Mesenchymal stem cell (in vitro differentiated cells and primary cell): ENCODE results near the gene WWOX.

Experiments
- DNase-seq: peaks from one replicate; pipeline ENCODE4 v3.0.0-alpha.2; 2013
- H2AFZ ChIP-seq: one replicate; pipeline ENCODE4 v1.6.1; 2013; ENCODE audit warnings: low read depth, mild to moderate bottlenecking, control low read depth, inconsistent platforms, low read length, moderate library complexity
- H2AK5ac ChIP-seq: 2 replicates; pipeline ENCODE4 v1.6.1; 2013; ENCODE audit warnings: low read length, moderate library complexity, mild to moderate bottlenecking, inconsistent platforms; ENCODE audit not compliant: severe bottlenecking
- H2BK120ac ChIP-seq: one replicate; pipeline ENCODE4 v1.6.1; 2013; ENCODE audit warnings: low read depth, mild to moderate bottlenecking, inconsistent platforms, low read length, moderate library complexity
- H2BK12ac ChIP-seq, 2 experiments: one replicate each; pipeline ENCODE4 v1.6.1; 2013; ENCODE audit warnings: inconsistent platforms in 2 of 2, low read length in 2 of 2, mild to moderate bottlenecking in 2 of 2, moderate library complexity in 2 of 2, control low read depth in 1 of 2
- H2BK15ac ChIP-seq: one replicate; pipeline ENCODE4 v1.6.1; 2013; ENCODE audit warnings: mild to moderate bottlenecking, low read depth, inconsistent platforms; ENCODE audit not compliant: poor library complexity, severe bottlenecking
- H2BK5ac ChIP-seq: 2 replicates; pipeline ENCODE4 v1.6.1; 2013; ENCODE audit warnings: low read depth, mild to moderate bottlenecking, low read length, control low read depth, inconsistent platforms; ENCODE audit not compliant: poor library complexity, severe bottlenecking
- H3K14ac ChIP-seq, 2 experiments: one replicate each; pipeline ENCODE4 v1.6.1; 2013; ENCODE audit warnings: inconsistent platforms in 2 of 2, low read length in 2 of 2, control low read depth in 1 of 2, mild to moderate bottlenecking in 1 of 2, moderate library complexity in 1 of 2
- H3K18ac ChIP-seq, 2 experiments: one replicate each; pipeline ENCODE4 v1.6.1; 2013; ENCODE audit warnings: inconsistent platforms in 2 of 2, low read length in 2 of 2, control low read depth in 1 of 2, low read depth in 1 of 2, mild to moderate bottlenecking in 1 of 2
- H3K23ac ChIP-seq, 2 experiments: one replicate each; pipeline ENCODE4 v1.6.1; 2013; ENCODE audit warnings: inconsistent platforms in 2 of 2, low read length in 2 of 2, mild to moderate bottlenecking in 2 of 2, moderate library complexity in 2 of 2, control low read depth in 1 of 2
- H3K27ac ChIP-seq: 2 replicates; pipeline ENCODE4 v1.5.1; 2013; ENCODE audit warnings: mild to moderate bottlenecking, moderate library complexity, low read length, control low read depth, inconsistent platforms; ENCODE audit not compliant: poor library complexity, severe bottlenecking
- H3K27me3 ChIP-seq, 2 experiments: 2 replicates each; pipeline versions ENCODE4 v1.6.1 to v1.7.0; 2013; ENCODE audit warnings: low read length in 2 of 2, mild to moderate bottlenecking in 2 of 2, moderate library complexity in 2 of 2, control low read depth in 1 of 2, inconsistent platforms in 1 of 2; ENCODE audit not compliant: control insufficient read depth in 1 of 2, insufficient read depth in 1 of 2
- H3K36me3 ChIP-seq, 2 experiments: 2 replicates each; pipeline versions ENCODE4 v1.6.1 to v1.7.0; 2013; ENCODE audit warnings: low read length in 2 of 2, control low read depth in 1 of 2, inconsistent platforms in 1 of 2, low read depth in 1 of 2, mild to moderate bottlenecking in 1 of 2; ENCODE audit not compliant: insufficient read depth in 2 of 2, control insufficient read depth in 1 of 2
- H3K4ac ChIP-seq, 2 experiments: one replicate each; pipeline ENCODE4 v1.6.1; 2013; ENCODE audit warnings: inconsistent platforms in 2 of 2, low read length in 2 of 2, mild to moderate bottlenecking in 2 of 2, moderate library complexity in 2 of 2, control low read depth in 1 of 2, low read depth in 1 of 2
- H3K4me1 ChIP-seq: 2 replicates; pipeline ENCODE4 v1.6.1; 2013; ENCODE audit warnings: low read depth, low read length, control low read depth; ENCODE audit not compliant: control insufficient read depth, insufficient read depth
- H3K4me2 ChIP-seq: 2 replicates; pipeline ENCODE4 v1.6.1; 2013; ENCODE audit warnings: low read length, mild to moderate bottlenecking, inconsistent platforms; ENCODE audit not compliant: poor library complexity, severe bottlenecking
- H3K4me3 ChIP-seq, 2 experiments: 2 replicates each; pipeline versions ENCODE4 v1.5.1 to v1.7.0; 2013; ENCODE audit warnings: low read length in 2 of 2, mild to moderate bottlenecking in 2 of 2, control low read depth in 1 of 2, low read depth in 1 of 2; ENCODE audit not compliant: insufficient read depth in 1 of 2
- H3K79me1 ChIP-seq: replicated peaks from 2 replicates; pipeline ENCODE4 v1.6.1; 2013; ENCODE audit warnings: mild to moderate bottlenecking, control low read depth, low read length, inconsistent platforms; ENCODE audit not compliant: poor library complexity, severe bottlenecking
- H3K9ac ChIP-seq: 2 replicates; pipeline ENCODE4 v1.7.0; 2013; ENCODE audit warnings: mild to moderate bottlenecking, low read length, moderate library complexity
- H3K9me3 ChIP-seq: 2 replicates; pipeline ENCODE4 v1.7.0; 2013; ENCODE audit warnings: mild to moderate bottlenecking, low read length; ENCODE audit not compliant: control insufficient read depth
- H4K8ac ChIP-seq: one replicate; pipeline ENCODE4 v1.6.1; 2013; ENCODE audit warnings: inconsistent platforms, mild to moderate bottlenecking, low read length, moderate library complexity
- H4K91ac ChIP-seq: one replicate; pipeline ENCODE4 v1.6.1; 2013; ENCODE audit warnings: mild to moderate bottlenecking, low read length, inconsistent platforms
- WGBS: methylation state at CpG from one replicate; pipeline ENCODE4 v1.1.7; 2013; ENCODE audit warnings: mixed read lengths; 5-methylcytosine and 5-hydroxymethylcytosine counted together

The WWOX gene

GRCh38 chr16:78608305-78608776 is 508.9 kb downstream of the WWOX start:
- WGBS = 2% methylated on average over 9 of the region's 9 CpGs
- no peak overlapping the region for H3K14ac ChIP-seq
- peak overlapping the region in 1 of 2 experiments; percentile 8 for H2BK12ac ChIP-seq
- no peak overlapping the region for H2BK120ac ChIP-seq
- H3K9ac ChIP-seq = no peak overlapping the region
- H3K4me2 ChIP-seq = peak overlapping the region; percentile 12
- peak overlapping the region; percentile 41 to 71 for H3K4ac ChIP-seq
- DNase-seq = peak; percentile 84
- H4K8ac ChIP-seq = peak overlapping the region; percentile 1
- H3K79me1 ChIP-seq = no peaks in the 10 kb centered on the region
- no peak overlapping the region for H2BK15ac ChIP-seq
- H2BK5ac ChIP-seq = no peak overlapping the region
- H3K36me3 ChIP-seq = no peaks in the 10 kb centered on the region
- no peak overlapping the region for H3K23ac ChIP-seq
- no peak overlapping the region for H2AFZ ChIP-seq
- H2AK5ac ChIP-seq = no peak overlapping the region
- H3K27me3 ChIP-seq = no peaks in the 10 kb centered on the region
- no peak overlapping the region for H3K27ac ChIP-seq
- H4K91ac ChIP-seq = no peak overlapping the region
- H3K9me3 ChIP-seq = no peaks in the 10 kb centered on the region
- peak overlapping the region; percentile 4 to 31 for H3K18ac ChIP-seq
- H3K4me1 ChIP-seq = peaks cover 5% of the 10 kb centered on the region
- H3K4me3 ChIP-seq = no peak overlapping the region

GRCh38 chr16:78609402-78610274 is 510.2 kb downstream of the WWOX start:
- H3K18ac ChIP-seq = peak overlapping the region; percentile 84 to 88
- H3K79me1 ChIP-seq = no peaks in the 10 kb centered on the region
- H3K27ac ChIP-seq = no peak overlapping the region
- H3K36me3 ChIP-seq = no peaks in the 10 kb centered on the region
- no peak overlapping the region for H3K4me2 ChIP-seq
- peak overlapping the region; percentile 33 for H4K8ac ChIP-seq
- H4K91ac ChIP-seq = peak overlapping the region; percentile 67
- peak overlapping the region; percentile 53 for H3K9ac ChIP-seq
- H2AFZ ChIP-seq = no peak overlapping the region
- no peak overlapping the region for H2BK5ac ChIP-seq
- H3K4ac ChIP-seq = peak overlapping the region; percentile 13 to 47
- WGBS = 43% methylated on average over 7 of the region's 13 CpGs
- H3K27me3 ChIP-seq = no peaks in the 10 kb centered on the region
- peaks cover 5% of the 10 kb centered on the region for H3K4me1 ChIP-seq
- no peak overlapping the region for H3K14ac ChIP-seq
- H3K9me3 ChIP-seq = no peaks in the 10 kb centered on the region
- H3K4me3 ChIP-seq = no peak overlapping the region
- H2BK15ac ChIP-seq = no peak overlapping the region
- peak; percentile 60 for DNase-seq
- H2BK120ac ChIP-seq = peak overlapping the region; percentile 54
- H3K23ac ChIP-seq = no peak overlapping the region
- peak overlapping the region; percentile 21 to 92 for H2BK12ac ChIP-seq
- no peak overlapping the region for H2AK5ac ChIP-seq

- H3K4me1 ChIP-seq = peaks cover 5% of the 10 kb centered on the region
- H3K4me3 ChIP-seq = no peak overlapping the region
- no peak overlapping the region for H2AK5ac ChIP-seq
- H3K18ac ChIP-seq = peak overlapping the region in 1 of 2 experiments; percentile 53
- no peak overlapping the region for H3K14ac ChIP-seq
- no peak overlapping the region for H2BK5ac ChIP-seq
- no peak overlapping the region for H3K9ac ChIP-seq
- no peak overlapping the region for H3K4ac ChIP-seq
- no peak overlapping the region for H3K4me2 ChIP-seq
- DNase-seq = no peak
- H3K23ac ChIP-seq = no peak overlapping the region
- H3K36me3 ChIP-seq = no peaks in the 10 kb centered on the region
- H3K27me3 ChIP-seq = no peaks in the 10 kb centered on the region
- H4K91ac ChIP-seq = no peak overlapping the region
- H3K79me1 ChIP-seq = no peaks in the 10 kb centered on the region
- no peak overlapping the region for H2BK120ac ChIP-seq
- H4K8ac ChIP-seq = no peak overlapping the region
- no peak overlapping the region for H2BK15ac ChIP-seq
- peak overlapping the region in 1 of 2 experiments; percentile 32 for H2BK12ac ChIP-seq
- 100% methylated on average over 2 of the region's 2 CpGs for WGBS
- H3K9me3 ChIP-seq = no peaks in the 10 kb centered on the region
- no peak overlapping the region for H3K27ac ChIP-seq
- no peak overlapping the region for H2AFZ ChIP-seq
Measured at GRCh38 chr16:78611318-78611717, 511.9 kb downstream of the WWOX start.

GRCh38 chr16:78619811-78620210 is 520.4 kb downstream of the WWOX start:
- Histone ChIP-seq H2BK15ac (no peak overlapping the region), H4K8ac (no peak overlapping the region), H3K27me3 (no peaks in the 10 kb centered on the region), H2BK120ac (no peak overlapping the region), H3K14ac (no peak overlapping the region), H3K4me1 (no peaks in the 10 kb centered on the region), H3K79me1 (no peaks in the 10 kb centered on the region), H2AK5ac (no peak overlapping the region), H2AFZ (no peak overlapping the region), H3K18ac (no peak overlapping the region), H3K36me3 (no peaks in the 10 kb centered on the region), H3K9ac (no peak overlapping the region), H3K9me3 (peaks cover 7% of the 10 kb centered on the region), H3K23ac (no peak overlapping the region), H3K4me3 (no peak overlapping the region), H3K4me2 (no peak overlapping the region), H3K27ac (no peak overlapping the region), H2BK12ac (no peak overlapping the region), H3K4ac (no peak overlapping the region), H2BK5ac (no peak overlapping the region), H4K91ac (no peak overlapping the region)
- no CpG with 5 or more reads among the region's 3 CpGs for WGBS
- no peak for DNase-seq
